WTC11 (cell line): Measurements from ENCODE around the gene RPL39L.

ENCODE experiments used
- ATF3 ChIP-seq: sonication (generic); formaldehyde crosslinking; conservative IDR thresholded peaks from 2 replicates; pipeline ENCODE4 v1.8.1; 2022; ENCODE audit warnings: mild to moderate bottlenecking, missing genetic modification reagents
- ATF6 ChIP-seq: sonication (generic); formaldehyde crosslinking; IDR thresholded peaks from 2 replicates; pipeline ENCODE4 v1.8.1; 2023; ENCODE audit warnings: mild to moderate bottlenecking, missing genetic modification reagents
- CREB1 ChIP-seq: sonication (generic); formaldehyde crosslinking; IDR thresholded peaks from 2 replicates; pipeline ENCODE4 v1.8.0; 2023; ENCODE audit warnings: mild to moderate bottlenecking, missing genetic modification reagents
- CTCF ChIP-seq: fragments of 200-600 bp; IDR thresholded peaks from 2 replicates; pipeline ENCODE4 v1.8.0; 2022; ENCODE audit warnings: antibody characterized with exemption
- E2F5 ChIP-seq: sonication (generic); formaldehyde crosslinking; IDR thresholded peaks from 2 replicates; pipeline ENCODE4 v1.8.1; 2022; ENCODE audit warnings: mild to moderate bottlenecking, moderate library complexity, missing genetic modification reagents
- ETV6 ChIP-seq: sonication (generic); formaldehyde crosslinking; IDR thresholded peaks from 2 replicates; pipeline ENCODE4 v1.8.1; 2022; ENCODE audit warnings: mild to moderate bottlenecking, missing genetic modification reagents
- FOXJ3 ChIP-seq: sonication (generic); formaldehyde crosslinking; IDR thresholded peaks from 2 replicates; pipeline ENCODE4 v1.9.0; 2021; ENCODE audit warnings: missing genetic modification reagents, mild to moderate bottlenecking, borderline replicate concordance
- FOXK1 ChIP-seq: sonication (generic); formaldehyde crosslinking; IDR thresholded peaks from 2 replicates; pipeline ENCODE4 v1.8.0; 2022; ENCODE audit warnings: mild to moderate bottlenecking, moderate library complexity, missing genetic modification reagents
- HMGXB4 ChIP-seq: sonication (generic); formaldehyde crosslinking; IDR thresholded peaks from 2 replicates; pipeline ENCODE4 v1.8.1; 2023; ENCODE audit warnings: mild to moderate bottlenecking, moderate library complexity, missing genetic modification reagents
- JAZF1 ChIP-seq: fragments of 250-450 bp; sonication (Bioruptor Pico); IDR thresholded peaks from 2 replicates; pipeline ENCODE4 v1.9.0; 2021; ENCODE audit warnings: moderate library complexity, mild to moderate bottlenecking, inconsistent platforms
- KAT7 ChIP-seq: sonication (generic); formaldehyde crosslinking; IDR thresholded peaks from 2 replicates; pipeline ENCODE4 v1.8.1; 2023; ENCODE audit warnings: missing genetic modification reagents, mild to moderate bottlenecking, borderline replicate concordance
- MAX ChIP-seq: sonication (generic); formaldehyde crosslinking; IDR thresholded peaks from 2 replicates; pipeline ENCODE4 v1.8.0; 2022; ENCODE audit warnings: mild to moderate bottlenecking, missing genetic modification reagents
- NR3C1 ChIP-seq: sonication (generic); formaldehyde crosslinking; conservative IDR thresholded peaks from 2 replicates; pipeline ENCODE4 v1.8.1; 2023; ENCODE audit warnings: low read depth, mild to moderate bottlenecking, missing genetic modification reagents

GRCh38 chr3:187076297-187076696 lies 63.0 kb downstream of the RPL39L start:
- no peak for TF ChIP-seq CTCF
- no peak for TF ChIP-seq MAX (CRISPR knock-in tag)
- no peak for TF ChIP-seq ETV6 (CRISPR knock-in tag)
- TF ChIP-seq ATF6 (CRISPR knock-in tag), result no peak
- no peak for TF ChIP-seq CREB1 (CRISPR knock-in tag)
- TF ChIP-seq FOXJ3, result no peak
- no peak for TF ChIP-seq HMGXB4 (CRISPR knock-in tag)
- no peak for TF ChIP-seq ATF3 (CRISPR knock-in tag)
- TF ChIP-seq NR3C1 (CRISPR knock-in tag), result no peak
- TF ChIP-seq FOXK1 (CRISPR knock-in tag), result no peak
- TF ChIP-seq E2F5 (CRISPR knock-in tag), result no peak
- no peak for TF ChIP-seq KAT7 (CRISPR knock-in tag)
- no peak for TF ChIP-seq JAZF1 (CRISPR knock-in tag)
